Right lobe of liver (tissue), 4 donors: ENCODE data around the gene TAB2.

Source experiments
- POLR2A ChIP-seq: fragments of 450-650 bp; IDR thresholded peaks from one replicate; pipeline ENCODE4 v1.6.1; 2017; ENCODE audit warnings: antibody characterized with exemption, mild to moderate bottlenecking
- TF ChIP-seq, protein P1 (sequence below), 4 donors: fragments of 200-600 bp in 3 of 4; fragments of 450-650 bp in 1 of 4; IDR thresholded peaks; one replicate each; pipeline versions ENCODE4 v1.5.1 to v1.8.0; 2016 to 2022; ENCODE audit warnings: antibody characterized with exemption in 4 of 4, mild to moderate bottlenecking in 2 of 4
- donor health status: DM: no; HTN: no; CAD: no.
- donor health status: DM: no; HTN: no; CAD: no.
- donor health status: DM: no; HTN: yes; CAD: no.

DNA sequence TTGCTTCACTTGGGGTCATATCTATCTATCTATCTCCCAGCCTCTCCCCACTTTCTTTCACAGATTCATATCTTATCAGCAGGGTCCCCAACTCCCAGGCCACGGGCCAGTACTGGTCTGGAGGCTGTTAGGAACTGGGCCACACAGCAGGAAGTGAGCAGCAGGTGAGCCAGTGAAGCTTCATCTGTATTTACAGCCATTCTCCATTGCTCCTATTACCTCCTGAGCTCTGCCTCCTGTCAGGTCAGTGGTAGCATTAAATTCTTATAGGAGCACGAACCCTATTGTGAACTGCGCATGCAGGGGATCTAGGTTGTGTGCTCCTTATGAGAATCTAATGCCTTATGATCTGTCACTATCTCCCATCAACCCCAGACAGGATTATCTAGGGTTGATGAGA lies 14.8 kb upstream of the TAB2 start:
- no peak for TF ChIP-seq POLR2A
- TF ChIP-seq, protein P1, sequence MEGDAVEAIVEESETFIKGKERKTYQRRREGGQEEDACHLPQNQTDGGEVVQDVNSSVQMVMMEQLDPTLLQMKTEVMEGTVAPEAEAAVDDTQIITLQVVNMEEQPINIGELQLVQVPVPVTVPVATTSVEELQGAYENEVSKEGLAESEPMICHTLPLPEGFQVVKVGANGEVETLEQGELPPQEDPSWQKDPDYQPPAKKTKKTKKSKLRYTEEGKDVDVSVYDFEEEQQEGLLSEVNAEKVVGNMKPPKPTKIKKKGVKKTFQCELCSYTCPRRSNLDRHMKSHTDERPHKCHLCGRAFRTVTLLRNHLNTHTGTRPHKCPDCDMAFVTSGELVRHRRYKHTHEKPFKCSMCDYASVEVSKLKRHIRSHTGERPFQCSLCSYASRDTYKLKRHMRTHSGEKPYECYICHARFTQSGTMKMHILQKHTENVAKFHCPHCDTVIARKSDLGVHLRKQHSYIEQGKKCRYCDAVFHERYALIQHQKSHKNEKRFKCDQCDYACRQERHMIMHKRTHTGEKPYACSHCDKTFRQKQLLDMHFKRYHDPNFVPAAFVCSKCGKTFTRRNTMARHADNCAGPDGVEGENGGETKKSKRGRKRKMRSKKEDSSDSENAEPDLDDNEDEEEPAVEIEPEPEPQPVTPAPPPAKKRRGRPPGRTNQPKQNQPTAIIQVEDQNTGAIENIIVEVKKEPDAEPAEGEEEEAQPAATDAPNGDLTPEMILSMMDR (IDR thresholded peaks at IDR 0.05), result no peak
